LoVo (cell line): ENCODE results near the gene SPCS1.
"Not testable (repeated sequence)": the region's sequence is repeated elsewhere in the genome, so short reads cannot be mapped to it uniquely, and the experiment has no call there.

ENCODE experiments used
- DNase-seq: peaks from one replicate; pipeline ENCODE4 v3.0.0-alpha.2; 2016; ENCODE audit warnings: low spot score

Gene SPCS1

GRCh38 chr3:52694528-52695189 lies 11.2 kb upstream of the SPCS1 start:
- DNase-seq = no peak

- no peak for DNase-seq
Observed at GRCh38 chr3:52695798-52696671, 9.9 kb upstream of the SPCS1 start.

GRCh38 chr3:52696830-52697631 lies 8.9 kb upstream of the SPCS1 start:
- DNase-seq = no peak

- DNase-seq = no peak
Observed at GRCh38 chr3:52697632-52697965, 8.3 kb upstream of the SPCS1 start.

- DNase-seq = no peak
Observed at GRCh38 chr3:52703341-52703740, 2.6 kb upstream of the SPCS1 start.

- DNase-seq = peak; percentile 26
Observed at GRCh38 chr3:52704611-52705437, 1.1 kb upstream of the SPCS1 start.

GRCh38 chr3:52705438-52705687 lies 543 bp upstream of the SPCS1 start:
- no peak for DNase-seq

- no peak for DNase-seq
Observed at GRCh38 chr3:52707585-52707984, 1.7 kb downstream of the SPCS1 start.

GRCh38 chr3:52710512-52710911 lies 4.6 kb downstream of the SPCS1 start:
- DNase-seq = no peak

- DNase-seq = no peak
Observed at GRCh38 chr3:52712291-52713212, 6.6 kb downstream of the SPCS1 start.

GRCh38 chr3:52714335-52715302 lies 8.7 kb downstream of the SPCS1 start:
- DNase-seq = no peak

GRCh38 chr3:52715714-52716305 lies 9.9 kb downstream of the SPCS1 start:
- no peak for DNase-seq

GRCh38 chr3:52719618-52720017 lies 13.7 kb downstream of the SPCS1 start:
- no peak for DNase-seq

- DNase-seq = no peak
Observed at GRCh38 chr3:52721002-52721729, 15.3 kb downstream of the SPCS1 start.

- no peak for DNase-seq
Observed at GRCh38 chr3:52721730-52722008, 15.8 kb downstream of the SPCS1 start.

- no peak for DNase-seq
Observed at GRCh38 chr3:52722491-52722890, 16.6 kb downstream of the SPCS1 start.

- no peak for DNase-seq
Observed at GRCh38 chr3:52723935-52724334, 18.0 kb downstream of the SPCS1 start.

- no peak for DNase-seq
Observed at GRCh38 chr3:52724511-52724910, 18.6 kb downstream of the SPCS1 start.

- not testable (repeated sequence) for DNase-seq
Observed at GRCh38 chr3:52728753-52729152, 22.8 kb downstream of the SPCS1 start.
